GM12872 (cell line): Measurements from ENCODE around the gene DNASE1L3.

Experiments used
- CTCF ChIP-seq: IDR thresholded peaks from 3 replicates; pipeline ENCODE4 v1.5.1; 2011; ENCODE audit warnings: low read depth, mild to moderate bottlenecking, low read length, moderate library complexity; ENCODE audit not compliant: insufficient read depth

DNASE1L3 gene

DNA sequence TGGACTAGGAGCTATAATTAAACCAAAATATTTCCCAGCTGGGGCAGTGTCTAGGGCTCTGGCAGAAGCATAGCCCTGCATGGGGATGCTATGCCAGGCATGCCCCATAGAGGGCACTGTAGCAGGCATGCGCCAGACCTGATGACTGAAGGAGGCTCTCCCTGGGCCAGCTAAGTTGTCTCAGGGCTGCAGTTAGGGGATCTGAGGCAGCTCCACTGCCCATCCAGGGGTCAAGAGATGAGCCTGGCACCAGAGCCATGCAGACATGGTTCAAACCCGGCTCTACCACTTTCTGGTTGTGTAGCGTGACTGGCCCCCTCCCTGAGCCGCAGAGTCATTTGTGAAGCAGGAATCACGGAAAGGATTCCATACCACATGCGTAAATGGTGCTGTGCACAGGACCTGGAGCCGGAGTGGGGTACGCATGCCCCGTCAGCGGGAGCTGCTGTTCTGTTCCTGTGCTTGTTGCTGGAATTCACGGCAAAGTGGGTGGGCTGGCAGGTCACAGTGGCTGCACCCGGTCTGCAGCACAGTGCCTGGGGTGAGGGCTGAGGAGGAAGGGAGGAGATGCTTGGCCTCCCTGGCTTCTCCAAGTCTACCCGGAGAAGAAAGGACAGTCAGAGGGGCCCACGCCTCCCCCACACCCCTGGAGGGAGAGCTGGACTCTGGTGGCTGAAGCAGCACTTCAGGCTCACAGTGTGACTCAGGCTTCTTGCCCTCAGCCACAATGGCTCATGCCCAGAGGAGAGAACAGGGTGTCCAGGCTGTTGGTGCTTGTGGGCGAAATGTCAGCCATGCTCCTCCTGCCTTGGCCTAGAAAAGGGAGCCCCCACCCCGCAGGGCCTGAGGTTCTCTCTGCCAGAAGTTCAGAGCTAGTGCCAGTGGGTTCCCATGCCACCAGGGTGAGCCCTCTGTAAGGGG is 43.1 kb downstream of the DNASE1L3 start:
- TF ChIP-seq CTCF = peak; percentile 99

DNA sequence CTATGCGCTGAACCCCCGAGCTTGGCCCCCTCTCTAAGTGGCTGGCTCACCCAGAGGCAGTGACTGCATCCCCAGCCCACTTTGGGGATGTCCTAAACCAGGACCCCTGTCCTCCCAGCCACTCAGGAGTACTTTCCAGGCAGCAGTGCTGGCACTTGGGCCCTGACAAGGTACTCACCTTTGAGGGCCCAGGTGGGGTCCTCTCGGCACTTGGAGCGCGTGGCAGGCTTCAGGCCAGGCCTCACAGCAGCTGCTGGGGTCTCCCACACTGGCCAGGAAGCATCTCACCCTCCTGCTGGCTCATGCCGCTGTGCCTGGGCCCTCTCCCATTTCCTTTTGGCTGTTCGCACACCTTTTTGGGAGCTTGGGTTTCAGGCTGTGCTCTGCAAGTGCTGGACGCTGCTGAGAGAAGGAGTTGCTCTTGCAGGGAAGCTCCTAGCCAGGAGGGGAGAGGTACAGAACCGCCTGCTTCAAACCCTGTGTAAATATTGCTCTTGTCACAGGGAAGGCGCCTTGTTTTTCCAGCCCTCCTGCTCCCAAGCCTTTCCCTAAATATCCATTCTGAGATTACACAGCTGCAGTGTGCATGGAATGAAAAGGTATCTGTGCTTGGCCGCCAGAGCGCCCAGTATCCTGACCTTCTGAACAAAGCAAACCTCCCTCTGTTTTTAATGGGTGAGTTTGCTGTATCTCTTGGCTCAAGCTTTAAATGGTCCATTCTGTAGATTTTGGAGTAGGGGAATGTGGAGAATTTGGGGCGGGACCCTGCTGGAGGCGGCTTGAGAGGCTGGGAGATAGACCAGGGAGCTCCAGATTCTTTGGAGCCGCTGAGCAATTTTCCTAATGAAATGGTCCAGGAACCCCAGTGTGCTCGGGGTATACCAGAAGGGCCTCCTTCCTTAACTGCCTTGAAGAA is 45.6 kb downstream of the DNASE1L3 start:
- TF ChIP-seq CTCF = no peak

- no peak for TF ChIP-seq CTCF
Measured at GRCh38 chr3:58164199-58164879, 46.4 kb downstream of the DNASE1L3 start.

- no peak for TF ChIP-seq CTCF
Measured at GRCh38 chr3:58163234-58163633, 47.5 kb downstream of the DNASE1L3 start.

DNA sequence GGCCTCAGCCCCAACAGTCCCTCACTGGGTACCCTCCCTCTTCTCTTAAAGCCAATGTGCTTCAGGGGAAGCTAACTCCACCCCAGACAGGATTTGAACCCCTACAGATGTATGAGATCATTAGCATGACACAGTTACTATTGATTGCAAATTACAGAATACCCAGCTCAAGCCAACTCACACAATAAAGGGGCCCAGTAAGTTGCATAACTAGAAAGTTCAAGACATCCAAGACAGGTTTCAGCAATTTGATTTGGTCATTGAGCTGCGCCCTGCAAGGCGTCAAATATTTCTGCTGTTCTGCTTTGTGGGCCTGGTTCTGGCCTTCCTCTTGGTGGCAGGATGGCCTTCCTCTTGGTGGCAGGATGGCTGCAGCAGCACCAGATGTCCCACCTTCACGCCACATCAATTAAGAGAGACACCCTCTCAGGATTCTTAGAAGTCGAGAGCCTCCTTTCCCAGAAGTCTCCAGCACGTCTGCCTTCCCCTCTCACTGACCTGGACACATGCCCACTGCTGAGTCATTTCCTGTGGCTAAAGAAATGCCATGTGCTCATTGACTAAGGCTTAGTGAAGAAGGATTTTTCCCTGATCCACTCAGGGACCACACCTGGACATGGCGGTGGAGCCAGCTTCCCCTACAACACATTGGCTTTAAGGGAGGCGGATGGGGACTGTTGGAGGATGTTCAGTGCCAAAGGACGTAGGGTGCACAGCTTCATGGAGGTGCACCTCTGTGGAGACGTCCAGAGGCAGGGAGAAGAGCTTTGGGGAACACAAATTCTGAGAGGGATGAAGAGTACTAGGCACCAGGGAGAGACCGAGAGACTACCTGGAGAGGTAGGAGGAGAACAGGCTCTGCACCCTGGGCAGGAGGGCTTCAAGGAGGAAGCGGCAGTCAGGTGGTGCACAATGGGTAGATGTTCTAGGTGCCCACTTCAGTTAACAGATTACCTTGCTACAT is 49.1 kb downstream of the DNASE1L3 start:
- TF ChIP-seq CTCF = no peak

DNA sequence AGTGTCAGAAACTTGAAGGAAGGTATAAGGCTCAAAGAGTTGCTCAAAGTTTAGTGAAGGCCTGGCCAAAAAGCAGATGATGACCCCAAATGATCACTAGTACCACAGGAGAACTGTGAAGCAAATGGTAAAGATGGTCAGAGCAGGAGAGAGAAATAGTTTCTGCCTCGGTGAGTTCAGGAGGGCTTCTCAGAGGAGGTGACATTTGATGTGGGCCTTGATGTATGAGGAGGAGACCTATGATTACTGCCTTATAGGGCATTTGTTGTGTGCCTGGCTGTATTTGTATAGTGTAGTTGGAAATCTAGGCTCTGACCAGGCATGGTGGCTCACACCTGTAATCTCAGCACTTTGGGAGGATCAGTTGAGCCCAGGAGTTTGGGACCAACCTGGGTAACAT is 50.4 kb downstream of the DNASE1L3 start:
- no peak for TF ChIP-seq CTCF
